ENCODE data around the gene OCEL1. TPM values are rescaled to one million over a fixed set of nuclear protein-coding genes. Genes with fewer than 3 reads are reported as not detected.

Gene OCEL1
- total RNA-seq, 2 donors from 2014 or later: 14.7 to 31.9 TPM

DNA sequence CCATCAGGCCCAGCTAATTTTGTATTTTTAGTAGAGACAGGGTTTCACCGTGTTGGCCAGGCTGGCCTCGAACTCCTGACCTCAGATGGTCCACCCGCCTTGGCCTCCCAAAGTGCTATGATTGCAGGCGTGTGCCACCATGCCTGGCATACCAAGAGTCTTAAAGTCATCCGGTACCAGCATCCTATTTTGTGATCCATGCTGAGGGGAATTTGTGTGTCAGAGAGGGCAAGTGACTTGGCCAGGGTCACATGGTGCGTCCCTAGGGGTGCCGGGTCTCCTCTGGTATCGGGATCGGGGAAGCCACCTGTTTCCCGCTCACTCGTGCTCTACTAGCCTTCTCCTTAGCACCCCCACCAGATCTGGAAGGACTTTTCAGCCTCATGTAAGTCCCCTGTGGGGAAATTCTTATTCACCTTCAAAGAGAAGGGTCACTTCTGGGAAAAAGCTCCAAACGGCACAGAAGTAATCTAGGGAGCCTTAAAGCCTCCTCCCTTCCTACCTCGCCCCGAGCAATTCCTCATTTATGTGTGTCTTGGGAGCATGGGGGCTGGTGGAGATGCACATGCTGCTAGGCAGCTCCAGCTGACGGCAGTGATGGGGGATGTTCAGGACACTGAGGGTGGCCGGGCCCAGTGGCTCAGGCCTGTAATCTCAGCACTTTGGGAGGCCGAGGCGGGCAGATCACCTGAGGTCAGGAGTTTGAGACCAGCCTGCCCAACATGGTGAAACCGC, 49.6 kb downstream of the OCEL1 start:
- no peak overlapping the region for H3K27ac Mint-ChIP-seq
- DNase-seq (ENCODE audit: low spot score): no peak
- H3K4me1 Mint-ChIP-seq (ENCODE audit: low read depth in 2 of 2): no peaks in the 10 kb centered on the region
- no peaks in the 10 kb centered on the region for H3K27me3 Mint-ChIP-seq
- no peaks in the 10 kb centered on the region for H3K36me3 Mint-ChIP-seq
- no peaks in the 10 kb centered on the region for H3K9me3 Mint-ChIP-seq
- ATAC-seq: no peak
- no peak overlapping the region for H3K4me3 Mint-ChIP-seq

Other genes with a start within 250 kb of the OCEL1 start
- gene CPAMD8, start 199.4 kb upstream of the OCEL1 start, total RNA-seq: under 1 TPM; 0.39 to 0.81 TPM
- 10 to 100 TPM; 25.6 to 46.1 TPM for gene HAUS8, start 150.8 kb upstream of the OCEL1 start, total RNA-seq
- gene MYO9B, start 150.4 kb upstream of the OCEL1 start, total RNA-seq: 100 to 1,000 TPM; 251 to 283 TPM
- gene USE1, start 10.9 kb upstream of the OCEL1 start, total RNA-seq: 10 to 100 TPM; 25.9 to 28.7 TPM
- 10 to 100 TPM in 1 of 2 donors, 1 to 10 TPM in 1; 2.7 to 12.2 TPM for gene NR2F6, start 19.7 kb downstream of the OCEL1 start, total RNA-seq
- gene USHBP1, start 38.5 kb downstream of the OCEL1 start, total RNA-seq: not detected
- 100 to 1,000 TPM in 1 of 2 donors, 10 to 100 TPM in 1; 90.1 to 143 TPM for gene BABAM1, start 41.2 kb downstream of the OCEL1 start, total RNA-seq
- 10 to 100 TPM in 1 of 2 donors, 1 to 10 TPM in 1; 2.0 to 34.6 TPM for gene ANKLE1, start 55.7 kb downstream of the OCEL1 start, total RNA-seq
- 1 to 10 TPM; 6.5 to 6.8 TPM for gene ABHD8, start 77.2 kb downstream of the OCEL1 start, total RNA-seq
- 100 to 1,000 TPM in 1 of 2 donors, 10 to 100 TPM in 1; 61.4 to 106 TPM for gene MRPL34, start 79.6 kb downstream of the OCEL1 start, total RNA-seq
- gene DDA1, start 83.3 kb downstream of the OCEL1 start, total RNA-seq: 10 to 100 TPM; 57.7 to 68.3 TPM
- gene ANO8, start 108.6 kb downstream of the OCEL1 start, total RNA-seq: 1 to 10 TPM; 5.5 to 7.0 TPM
- gene GTPBP3, start 111.3 kb downstream of the OCEL1 start, total RNA-seq: 10 to 100 TPM; 31.6 to 72.5 TPM
- gene PLVAP, start 151.1 kb downstream of the OCEL1 start, total RNA-seq: under 1 TPM in 1 of 2 donors, not detected in 1; 0.59 TPM
- gene CCDC194, start 168.0 kb downstream of the OCEL1 start, total RNA-seq: 1 to 10 TPM; 4.4 to 6.6 TPM
- gene BST2, start 179.4 kb downstream of the OCEL1 start, total RNA-seq: 100 to 1,000 TPM; 150 to 282 TPM
- gene MVB12A, start 193.8 kb downstream of the OCEL1 start, total RNA-seq: 10 to 100 TPM; 37.0 to 45.9 TPM
- gene TMEM221, start 222.4 kb downstream of the OCEL1 start, total RNA-seq: not detected
- gene NXNL1, start 234.7 kb downstream of the OCEL1 start, total RNA-seq: not detected
- gene SLC27A1, start 244.3 kb downstream of the OCEL1 start, total RNA-seq: 1 to 10 TPM; 2.2 to 6.0 TPM

Data from natural killer cell treated with Interleukin-12 subunit alpha and Interleukin-12 subunit beta and Interleukin-15 and Interleukin-18, amount 100 ng/mL, for 72 hours (primary cell).